HG03060 (cell line): ENCODE measurements around the gene IRGQ.

Experiments used
- ATAC-seq: cut with Tn5 transposase; IDR thresholded peaks from one replicate; pipeline ENCODE4 v1.9.1; 2021; ENCODE audit warnings: low read depth, moderate number of reproducible peaks; ENCODE audit not compliant: unreplicated experiment

Gene IRGQ

GRCh38 chr19:43575156-43575950, 20.6 kb downstream of the IRGQ start, which contains the start of the genes PINLYP and XRCC1:
Gene PINLYP (plus strand): TSS chr19:43575801. CDS start chr19:43577192, 1,391 bp downstream.
Gene XRCC1 (minus strand): TSS chr19:43575527. CDS start chr19:43575458, 69 bp downstream.
- ATAC-seq: peak; percentile 91

DNA sequence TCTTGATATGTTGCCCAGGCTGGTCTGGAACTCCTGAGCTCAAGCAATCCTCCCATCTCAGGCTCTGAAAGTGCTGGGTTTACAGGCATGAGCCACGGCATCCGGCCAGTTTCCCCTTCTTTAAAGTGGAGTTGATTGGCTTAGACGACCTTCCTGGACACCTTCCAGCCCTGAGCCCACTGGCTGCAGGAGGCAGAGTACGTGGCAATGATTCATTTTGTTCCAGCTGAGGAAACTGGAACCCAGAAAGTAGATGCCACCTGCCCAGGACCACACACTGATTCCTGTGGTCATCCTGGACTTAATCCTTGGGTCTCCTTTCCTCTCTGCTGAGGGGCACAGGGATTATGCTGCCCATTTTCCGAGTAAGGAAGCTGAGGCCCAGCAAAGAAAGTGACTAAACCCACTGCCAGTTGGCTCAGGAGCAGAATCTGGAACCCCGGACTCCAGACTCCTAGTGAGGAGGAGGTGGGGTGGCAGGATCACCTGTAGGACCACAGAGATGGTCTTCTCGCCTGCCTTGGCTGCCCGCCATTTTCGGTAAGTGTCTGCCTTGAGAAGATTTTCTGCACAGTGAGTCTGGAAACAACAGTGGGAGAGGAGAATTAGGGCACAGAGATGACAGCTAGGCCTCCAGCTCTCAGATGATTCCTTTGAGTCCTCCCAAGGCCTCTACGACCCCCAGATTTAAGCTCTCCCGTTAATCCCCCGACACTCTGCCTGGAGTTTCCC, 21.3 kb downstream of the IRGQ start:
- ATAC-seq: no peak

DNA sequence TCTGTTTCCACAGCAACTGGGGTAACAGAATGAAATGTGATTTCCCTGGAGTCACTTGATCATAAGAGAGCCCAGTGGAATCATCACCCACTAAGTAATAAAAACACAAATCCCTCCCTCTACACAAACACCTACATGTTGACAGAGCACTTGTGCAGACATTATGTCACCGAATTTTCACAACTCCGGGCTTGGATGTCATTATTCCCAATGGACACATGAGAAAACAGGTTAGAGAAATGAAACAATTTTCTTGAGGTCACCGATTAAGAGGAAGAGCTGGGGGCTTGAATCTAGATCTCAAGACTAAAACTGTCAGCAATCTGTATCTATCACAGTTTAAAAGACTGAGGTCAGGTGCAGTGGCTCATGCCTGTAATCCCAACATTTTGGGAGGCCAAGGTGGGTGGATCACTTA, 23.8 kb downstream of the IRGQ start:
- no peak for ATAC-seq

DNA sequence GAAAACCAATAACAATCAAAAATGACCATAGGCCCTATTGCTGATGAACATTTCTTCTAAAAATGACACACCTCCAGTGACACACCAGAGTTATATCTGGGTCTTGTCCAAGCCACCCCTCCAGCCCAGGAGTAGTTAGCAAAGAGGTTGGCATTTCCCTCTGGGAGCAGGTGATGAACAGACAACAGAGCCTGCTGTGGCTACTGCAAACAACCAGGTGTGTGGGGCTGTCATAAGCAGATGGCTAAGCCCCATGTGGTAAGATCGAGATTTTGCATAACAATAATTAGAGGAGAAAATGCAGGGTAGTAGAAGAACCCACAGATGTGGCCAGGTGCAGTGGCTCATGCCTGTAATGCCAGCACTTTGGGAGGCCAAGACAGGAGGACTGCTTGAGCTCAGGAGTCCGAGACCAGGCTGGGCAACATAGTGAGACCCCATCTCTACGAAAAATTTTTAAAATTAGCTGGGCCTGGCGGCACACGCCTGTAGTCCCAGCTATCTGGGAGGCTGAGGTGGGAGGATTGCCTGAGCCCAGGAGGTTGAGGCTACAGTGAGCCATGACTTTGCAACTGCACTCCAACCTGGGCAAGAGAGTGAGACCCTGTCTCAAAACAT, 25.7 kb downstream of the IRGQ start:
- no peak for ATAC-seq

- no peak for ATAC-seq
Observed at GRCh38 chr19:43569657-43570056, 26.3 kb downstream of the IRGQ start.

DNA sequence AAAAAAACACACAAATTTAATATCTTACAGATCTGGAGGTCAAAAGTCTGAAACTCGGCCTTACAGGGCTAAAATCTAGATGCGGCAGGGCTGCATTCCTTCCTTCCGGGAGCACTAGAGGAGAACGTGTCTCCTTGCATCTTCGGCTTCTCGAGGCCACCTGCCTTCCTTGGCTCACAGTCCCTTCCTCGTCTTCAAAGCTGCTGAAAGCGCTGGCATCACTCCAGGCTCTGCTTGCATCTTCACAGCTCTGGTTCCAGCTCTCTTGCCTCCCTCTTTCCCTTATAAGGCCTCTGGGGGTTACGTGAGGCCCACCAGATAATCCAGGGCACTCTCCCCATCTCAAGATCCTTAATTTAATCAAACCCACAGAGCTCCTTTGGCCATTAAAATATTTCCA, 31.1 kb downstream of the IRGQ start:
- no peak for ATAC-seq

- no peak for ATAC-seq
Observed at GRCh38 chr19:43563816-43564457, 32.0 kb downstream of the IRGQ start.

GRCh38 chr19:43562698-43563241, 33.2 kb downstream of the IRGQ start:
- no peak for ATAC-seq

- no peak for ATAC-seq
Observed at GRCh38 chr19:43562226-43562697, 33.7 kb downstream of the IRGQ start.

GRCh38 chr19:43561139-43561970, 34.6 kb downstream of the IRGQ start:
- no peak for ATAC-seq

DNA sequence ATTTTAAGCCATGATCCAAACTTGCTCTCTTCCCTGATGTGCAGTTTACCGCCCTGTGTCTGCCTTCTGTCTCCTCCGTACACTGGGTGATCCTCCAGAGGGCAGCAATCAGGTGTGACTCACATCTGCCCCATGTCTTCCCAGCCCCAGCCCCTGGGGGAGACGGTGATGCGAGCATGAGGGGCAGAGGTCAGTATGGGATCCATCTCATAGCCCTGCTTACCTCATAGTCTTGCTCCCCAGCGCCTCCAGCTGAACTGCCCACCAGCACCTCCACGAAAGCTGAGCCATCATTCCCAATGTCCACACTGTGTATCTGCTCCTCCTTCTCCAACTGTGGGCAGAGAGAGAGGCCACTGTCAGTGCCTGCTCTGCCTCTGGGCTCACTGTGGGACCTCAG, 35.2 kb downstream of the IRGQ start:
- ATAC-seq: no peak

DNA sequence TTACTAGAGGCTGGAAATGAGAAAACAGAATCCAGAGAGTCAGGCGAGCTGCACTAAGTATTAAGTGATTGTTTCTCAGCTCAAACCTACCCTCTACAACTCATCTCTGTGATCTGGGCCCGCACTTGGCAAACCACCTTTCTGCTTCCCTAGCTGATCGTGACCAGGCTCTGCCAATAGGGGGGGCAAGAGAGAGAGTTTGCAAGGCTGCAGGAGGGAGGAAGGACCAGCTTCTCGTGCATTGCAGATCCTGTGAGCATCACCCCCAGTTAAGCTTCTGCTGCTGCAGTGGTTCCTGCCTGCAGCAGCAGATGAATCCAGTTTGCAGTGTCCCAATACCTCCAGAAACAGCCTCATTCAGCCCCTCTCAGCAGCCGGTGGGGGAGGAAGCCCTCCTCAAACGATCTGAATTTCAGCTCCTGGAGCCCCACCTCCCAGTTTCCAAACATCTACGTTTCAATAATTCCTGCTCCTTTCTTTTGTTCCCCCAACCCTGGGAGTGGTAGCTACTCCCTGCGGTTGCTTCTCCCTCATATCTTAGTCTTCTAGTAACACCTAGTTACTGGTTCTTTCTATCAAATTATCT, 40.7 kb downstream of the IRGQ start:
- no peak for ATAC-seq

DNA sequence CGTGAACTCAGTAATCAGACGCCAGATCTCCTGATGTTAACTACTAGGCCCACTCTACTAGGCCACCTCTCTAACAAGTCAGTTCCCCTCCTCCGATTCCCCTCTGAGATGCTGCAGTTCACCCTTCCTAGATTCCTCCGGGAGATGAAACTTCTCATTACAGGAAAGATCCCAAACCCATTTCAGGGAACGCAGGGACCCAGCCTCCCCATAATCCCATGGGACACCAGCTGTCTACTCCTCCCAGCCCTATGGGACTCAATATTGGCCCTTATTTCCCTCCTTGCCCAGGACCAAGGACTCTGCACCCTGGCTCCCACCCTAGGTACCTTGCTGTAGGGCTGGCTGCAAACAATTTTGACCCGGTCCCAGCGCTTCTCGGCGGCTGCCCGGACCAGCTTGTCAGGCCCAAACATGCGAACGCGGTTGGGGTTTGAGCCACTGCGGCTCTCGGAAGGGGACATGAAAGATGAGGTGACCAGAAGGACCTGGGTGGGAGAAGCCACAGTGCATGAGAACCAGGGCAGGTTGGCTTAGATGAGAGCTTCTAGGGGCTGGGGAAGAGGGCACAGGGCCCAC, 41.5 kb downstream of the IRGQ start:
- no peak for ATAC-seq

DNA sequence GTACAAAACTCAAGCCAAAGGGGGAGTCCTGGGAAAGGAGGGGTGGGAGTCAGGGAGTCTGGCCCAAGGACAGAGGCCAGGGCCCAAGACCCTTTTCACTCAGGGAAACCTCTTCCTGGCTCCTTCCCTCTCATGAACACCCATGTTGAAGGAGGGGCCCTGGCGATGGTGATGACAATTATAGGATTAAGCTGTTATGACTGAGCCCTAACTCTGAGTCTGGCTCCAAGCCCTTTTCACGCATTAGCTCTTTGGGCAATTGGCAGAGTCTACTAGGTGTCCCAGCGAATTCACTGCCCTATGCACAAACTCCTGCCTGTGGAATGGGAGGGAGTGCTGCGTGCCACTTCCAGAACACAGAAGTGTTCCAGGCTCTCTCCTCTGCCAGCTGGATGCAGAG, 42.3 kb downstream of the IRGQ start:
- ATAC-seq: no peak

GRCh38 chr19:43552616-43553015, 43.3 kb downstream of the IRGQ start:
- no peak for ATAC-seq

DNA sequence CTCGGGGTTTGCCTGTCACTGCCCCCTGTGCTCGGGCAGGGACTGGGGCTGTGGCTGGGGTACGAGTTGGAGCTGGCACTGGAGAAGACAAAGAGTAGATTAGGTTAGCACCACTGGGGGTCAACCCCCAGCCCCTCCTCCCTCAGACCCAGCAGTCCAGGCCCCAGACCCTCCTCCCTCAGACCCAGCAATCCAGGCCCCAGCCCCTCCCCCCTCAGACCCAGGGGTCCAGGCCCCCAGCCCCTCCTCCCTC, 43.8 kb downstream of the IRGQ start:
- ATAC-seq: no peak

GRCh38 chr19:43551399-43552197, 44.3 kb downstream of the IRGQ start:
- no peak for ATAC-seq

- ATAC-seq: no peak
Observed at GRCh38 chr19:43548706-43549105, 47.2 kb downstream of the IRGQ start.
